Body of pancreas (tissue), 4 donors: ENCODE results near the gene RIN3. TPM values are rescaled to one million over a fixed set of nuclear protein-coding genes. Genes with fewer than 3 reads are reported as not detected.

ENCODE experiments used
- ATAC-seq: fragments of 150-250 bp; one replicate; pipeline ENCODE4 v1.9.1; 2016
- DNase-seq, 4 donors: peaks; one replicate each; pipeline ENCODE4 v3.0.0-alpha.2; 2019
- H3K27ac ChIP-seq, 4 donors: fragments of 200-600 bp; sonication (generic); 1 replicate in 3 of 4; 2 replicates in 1 of 4; pipeline versions ENCODE4 v1.5.1 to v1.6.1; 2016 to 2019; ENCODE audit warnings: mild to moderate bottlenecking in 1 of 4, mixed read lengths in 1 of 4, moderate library complexity in 1 of 4
- H3K27me3 ChIP-seq, 2 donors: fragments of 200-600 bp; sonication (generic); one replicate each; pipeline ENCODE4 v1.6.0; 2016; ENCODE audit warnings: mild to moderate bottlenecking in 1 of 2
- H3K36me3 ChIP-seq, 2 donors: fragments of 200-600 bp; sonication (generic); replicated peaks in 1 of 2; 2 replicates each; pipeline ENCODE4 v1.5.1; 2016; ENCODE audit warnings: low read depth in 2 of 2; ENCODE audit not compliant: insufficient read depth in 1 of 2
- H3K4me1 ChIP-seq: fragments of 200-600 bp; sonication (generic); one replicate; pipeline ENCODE4 v1.6.0; 2016
- H3K4me3 ChIP-seq, 2 donors: fragments of 200-600 bp; sonication (generic); 1 replicate in 1 of 2; 2 replicates in 1 of 2; pipeline ENCODE4 v1.5.1; 2016 to 2019
- H3K9me3 ChIP-seq, 3 donors: fragments of 200-600 bp; sonication (generic); 1 replicate in 2 of 3; 2 replicates in 1 of 3; pipeline ENCODE4 v1.5.1; 2016
- POLR2A ChIP-seq, 3 donors: fragments of 450-650 bp; IDR thresholded peaks; one replicate each; pipeline ENCODE4 v1.6.1; 2016; ENCODE audit warnings: antibody characterized with exemption in 3 of 3, mild to moderate bottlenecking in 2 of 3
- WGBS, 2 donors: methylation state at CpG; one replicate each; pipeline ENCODE4 v1.1.5; 2017; 5-methylcytosine and 5-hydroxymethylcytosine counted together
- intact Hi-C: fragments of 100-400 bp; cut with DNase I; formaldehyde crosslinking; loops from one replicate; pipeline ENCODE4 v1.15.1; 2023
- total RNA-seq, 2 donors: library from RNA; depleted of rRNA; stranded (reverse); fragments of >200 nt; gene quantifications; one replicate each; pipeline ENCODE4 v1.1.0, GENCODE V29; 2016
- TF ChIP-seq, protein P1 (sequence below), 7 experiments: fragments of 450-650 bp in 4 of 7; fragments of 200-600 bp in 3 of 7; sonication (generic) in 3 of 7; IDR thresholded peaks; one replicate each; pipeline ENCODE4 v1.5.1; 2016 to 2019; ENCODE audit warnings: antibody characterized with exemption in 7 of 7

The RIN3 gene
- total RNA-seq, 2 donors from 2014 or later, result 2.6 to 3.3 TPM

- 44 to 50% methylated on average over 2 of the region's 2 CpGs for WGBS, 2 donors
- H3K9me3 ChIP-seq, result peaks cover 0 to 5% (median 0%) of the 10 kb centered on the region in 3 donors
- intact Hi-C loops, result no loop called here
- H3K4me1 ChIP-seq, result no peaks in the 10 kb centered on the region
- no peak overlapping the region for H3K4me3 ChIP-seq
- DNase-seq (no peak), ATAC-seq (no peak)
- TF ChIP-seq POLR2A (IDR thresholded peaks at IDR 0.05), result no peak
- TF ChIP-seq, protein P1, sequence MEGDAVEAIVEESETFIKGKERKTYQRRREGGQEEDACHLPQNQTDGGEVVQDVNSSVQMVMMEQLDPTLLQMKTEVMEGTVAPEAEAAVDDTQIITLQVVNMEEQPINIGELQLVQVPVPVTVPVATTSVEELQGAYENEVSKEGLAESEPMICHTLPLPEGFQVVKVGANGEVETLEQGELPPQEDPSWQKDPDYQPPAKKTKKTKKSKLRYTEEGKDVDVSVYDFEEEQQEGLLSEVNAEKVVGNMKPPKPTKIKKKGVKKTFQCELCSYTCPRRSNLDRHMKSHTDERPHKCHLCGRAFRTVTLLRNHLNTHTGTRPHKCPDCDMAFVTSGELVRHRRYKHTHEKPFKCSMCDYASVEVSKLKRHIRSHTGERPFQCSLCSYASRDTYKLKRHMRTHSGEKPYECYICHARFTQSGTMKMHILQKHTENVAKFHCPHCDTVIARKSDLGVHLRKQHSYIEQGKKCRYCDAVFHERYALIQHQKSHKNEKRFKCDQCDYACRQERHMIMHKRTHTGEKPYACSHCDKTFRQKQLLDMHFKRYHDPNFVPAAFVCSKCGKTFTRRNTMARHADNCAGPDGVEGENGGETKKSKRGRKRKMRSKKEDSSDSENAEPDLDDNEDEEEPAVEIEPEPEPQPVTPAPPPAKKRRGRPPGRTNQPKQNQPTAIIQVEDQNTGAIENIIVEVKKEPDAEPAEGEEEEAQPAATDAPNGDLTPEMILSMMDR (IDR thresholded peaks at IDR 0.05), result no peak
- no peak overlapping the region for H3K27ac ChIP-seq
- H3K27me3 ChIP-seq, result no peaks in the 10 kb centered on the region
- no peaks in the 10 kb centered on the region for H3K36me3 ChIP-seq
These were observed 77.4 kb downstream of the RIN3 start for GRCh38 chr14:92590941-92591340.

DNA sequence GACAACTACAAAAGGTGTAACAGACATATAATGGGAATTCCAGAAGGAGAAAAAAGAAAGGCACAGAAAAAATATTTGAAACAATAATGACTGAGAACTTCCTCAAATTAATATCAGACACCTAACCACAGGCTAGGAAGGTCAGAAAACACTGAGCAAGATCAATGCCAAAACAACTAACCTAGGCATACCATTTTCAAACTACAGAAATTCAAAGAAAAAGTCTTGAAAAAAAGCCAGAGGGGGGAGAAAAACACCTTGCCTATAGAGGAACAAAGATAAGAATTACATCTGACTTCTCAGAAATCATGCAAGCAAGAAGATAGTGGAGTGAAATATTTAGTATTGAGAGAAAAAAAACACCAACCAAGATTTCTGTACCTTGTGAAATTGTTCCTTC lies 77.8 kb downstream of the RIN3 start:
- peaks cover 0 to 5% (median 0%) of the 10 kb centered on the region in 3 donors for H3K9me3 ChIP-seq
- no peaks in the 10 kb centered on the region for H3K4me1 ChIP-seq
- no peaks in the 10 kb centered on the region for H3K36me3 ChIP-seq
- ATAC-seq (no peak), DNase-seq (no peak)
- intact Hi-C loops, result no loop called here
- TF ChIP-seq, protein P1 (IDR thresholded peaks at IDR 0.05), result no peak
- TF ChIP-seq POLR2A (IDR thresholded peaks at IDR 0.05), result no peak
- no peaks in the 10 kb centered on the region for H3K27me3 ChIP-seq
- H3K4me3 ChIP-seq, result no peak overlapping the region
- no peak overlapping the region for H3K27ac ChIP-seq

GRCh38 chr14:92595267-92595666 lies 81.7 kb downstream of the RIN3 start:
- TF ChIP-seq, protein P1 (IDR thresholded peaks at IDR 0.05), result no peak
- no peak for TF ChIP-seq POLR2A (IDR thresholded peaks at IDR 0.05)
- Histone ChIP-seq H3K4me1 (no peaks in the 10 kb centered on the region), H3K36me3 (no peaks in the 10 kb centered on the region), H3K9me3 (peaks cover 0 to 5% (median 0%) of the 10 kb centered on the region in 3 donors), H3K27me3 (no peaks in the 10 kb centered on the region), H3K27ac (no peak overlapping the region), H3K4me3 (no peak overlapping the region)
- DNase-seq (no peak), ATAC-seq (no peak)
- WGBS, 2 donors, result 77 to 89% methylated on average over 3 of the region's 3 CpGs
- intact Hi-C loops, result no loop called here

DNA sequence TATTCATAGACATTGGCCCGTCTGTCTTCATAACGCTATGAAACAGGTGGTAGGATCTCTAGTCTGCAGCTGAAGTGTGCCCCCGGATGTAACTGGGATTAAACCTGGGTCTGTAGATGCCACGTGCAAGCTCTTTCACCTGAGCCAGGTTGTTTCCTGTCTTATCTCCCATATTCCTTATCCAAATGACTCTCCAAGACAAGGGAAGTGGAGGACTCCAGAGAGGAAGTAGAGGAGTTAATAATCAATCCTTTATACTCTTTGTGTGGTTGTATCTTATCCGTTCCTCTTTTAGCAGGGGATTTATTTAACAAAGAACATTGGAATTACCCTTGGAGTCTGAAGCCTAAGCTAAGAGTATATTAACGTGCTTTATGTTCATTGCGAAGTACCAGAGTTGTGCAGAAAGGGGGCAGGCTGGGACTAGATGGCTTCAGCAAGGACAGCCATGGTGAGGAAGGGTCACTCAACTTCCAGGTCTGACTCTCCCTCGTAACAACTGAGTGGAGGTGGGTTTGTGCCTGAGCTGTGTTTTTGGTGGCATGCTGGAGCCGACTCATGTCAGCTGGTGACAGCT lies 82.8 kb downstream of the RIN3 start:
- TF ChIP-seq POLR2A (IDR thresholded peaks at IDR 0.05), result no peak
- TF ChIP-seq, protein P1 (IDR thresholded peaks at IDR 0.05), result no peak
- no peaks in the 10 kb centered on the region for H3K36me3 ChIP-seq
- intact Hi-C loops, result no loop called here
- no peaks in the 10 kb centered on the region for H3K9me3 ChIP-seq
- no peak overlapping the region for H3K4me3 ChIP-seq
- ATAC-seq, result no peak
- H3K4me1 ChIP-seq, result no peaks in the 10 kb centered on the region
- 56 to 63% methylated on average over 9 of the region's 9 CpGs for WGBS, 2 donors
- H3K27me3 ChIP-seq, result no peaks in the 10 kb centered on the region
- no peak for DNase-seq
- H3K27ac ChIP-seq, result no peak overlapping the region
